Activated CD8-positive, alpha-beta T cell treated with anti-CD3 and anti-CD28 coated beads, Interleukin-2, amount 10 ng/mL, durations not matched to agents 7 days and 5 days (primary cell): ENCODE data around the gene BGN. TPM values are rescaled to one million over a fixed set of nuclear protein-coding genes. Genes with fewer than 3 reads are reported as not detected.

Source experiments
- total RNA-seq, 2 experiments: library from RNA; stranded (reverse); gene quantifications; one replicate each; pipeline ENCODE4 v1.2.3, GENCODE V29; 2021

The BGN gene
- total RNA-seq, 2 experiments from 2014 or later = not detected

Other genes starting within 250 kb of the BGN start
- gene PNMA6F, start 173.2 kb upstream of the BGN start, total RNA-seq = not detected
- gene ZNF275, start 160.8 kb upstream of the BGN start, total RNA-seq = 10 to 100 TPM; 20.8 to 22.3 TPM
- not detected for gene PNMA6E, start 93.6 kb upstream of the BGN start, total RNA-seq
- gene ZFP92, start 83.5 kb upstream of the BGN start, total RNA-seq = 1 to 10 TPM; 1.5 to 1.6 TPM
- 1 to 10 TPM; 3.6 to 3.8 TPM for gene TREX2, start 48.9 kb upstream of the BGN start, total RNA-seq
- gene HAUS7, start 24.4 kb upstream of the BGN start, total RNA-seq = 10 to 100 TPM; 56.6 to 57.7 TPM
- gene ATP2B3, start 22.7 kb downstream of the BGN start, total RNA-seq = not detected
- 10 to 100 TPM; 23.9 to 24.5 TPM for gene CCNQ, start 104.2 kb downstream of the BGN start, total RNA-seq
- gene DUSP9, start 152.2 kb downstream of the BGN start, total RNA-seq = not detected
- gene PNCK, start 178.8 kb downstream of the BGN start, total RNA-seq = under 1 TPM; 0.16 to 0.58 TPM
- gene SLC6A8, start 192.9 kb downstream of the BGN start, total RNA-seq = 1 to 10 TPM in 1 of 2 experiments, under 1 TPM in 1; 0.82 to 1.3 TPM
- 100 to 1,000 TPM; 155 to 158 TPM for gene BCAP31, start 229.4 kb downstream of the BGN start, total RNA-seq
- gene ABCD1, start 229.9 kb downstream of the BGN start, total RNA-seq = 10 to 100 TPM; 14.6 to 15.9 TPM